ENCODE data around the gene PRKN. TPM values are rescaled to one million over a fixed set of nuclear protein-coding genes. Genes with fewer than 3 reads are reported as not detected.

Gene PRKN
- total and polyA plus RNA-seq, 9 donors: 3.0 to 15.0 (median 9.2) TPM

GRCh38 chr6:161347988-161348627, 1379.5 kb downstream of the PRKN start:
- Histone ChIP-seq H3K9me3 (no peaks in the 10 kb centered on the region), H3K4me3 (no peak overlapping the region), H3K4me1 (ENCODE audit: insufficient read depth) (no peaks in the 10 kb centered on the region), H3K36me3 (no peaks in the 10 kb centered on the region), H3K27me3 (no peaks in the 10 kb centered on the region), H3K27ac (no peak overlapping the region)
- no peak for DNase-seq
- 89 to 95% (median 91%) methylated on average over 12 of the region's 12 CpGs for WGBS, 3 donors
- intact Hi-C loops (cut with DNase I): no loop called here
- TF ChIP-seq CTCF (IDR thresholded peaks at IDR 0.05): no peak
- no peak for TF ChIP-seq POLR2A (IDR thresholded peaks at IDR 0.05)
- no peak for TF ChIP-seq EP300 (IDR thresholded peaks at IDR 0.05)

- no peak for DNase-seq
- intact Hi-C loops (cut with DNase I): no loop called here
- Histone ChIP-seq H3K27ac (no peak overlapping the region), H3K9me3 (no peaks in the 10 kb centered on the region), H3K4me1 (ENCODE audit: insufficient read depth) (no peaks in the 10 kb centered on the region), H3K36me3 (no peaks in the 10 kb centered on the region), H3K27me3 (no peaks in the 10 kb centered on the region), H3K4me3 (no peak overlapping the region)
- 92 to 96% (median 95%) methylated on average over 2 of the region's 2 CpGs for WGBS, 3 donors
- TF ChIP-seq EP300 (IDR thresholded peaks at IDR 0.05) (no peak), CTCF (IDR thresholded peaks at IDR 0.05) (no peak), POLR2A (IDR thresholded peaks at IDR 0.05) (no peak)
Observed at GRCh38 chr6:161347125-161347524, 1380.4 kb downstream of the PRKN start.

- intact Hi-C loops (cut with DNase I): no loop called here
- no peak for TF ChIP-seq CTCF (IDR thresholded peaks at IDR 0.05)
- TF ChIP-seq EP300 (IDR thresholded peaks at IDR 0.05): no peak
- no peak for TF ChIP-seq POLR2A (IDR thresholded peaks at IDR 0.05)
- no peak for DNase-seq
- H3K4me3 ChIP-seq: no peak overlapping the region
- H3K27me3 ChIP-seq: no peaks in the 10 kb centered on the region
- H3K36me3 ChIP-seq: no peaks in the 10 kb centered on the region
- no peaks in the 10 kb centered on the region for H3K4me1 ChIP-seq (ENCODE audit: insufficient read depth)
- no peak overlapping the region for H3K27ac ChIP-seq
- WGBS, 3 donors: 59 to 87% (median 85%) methylated on average over 3 of the region's 3 CpGs
- H3K9me3 ChIP-seq: no peaks in the 10 kb centered on the region
Observed at GRCh38 chr6:161346717-161347116, 1380.8 kb downstream of the PRKN start.

DNA sequence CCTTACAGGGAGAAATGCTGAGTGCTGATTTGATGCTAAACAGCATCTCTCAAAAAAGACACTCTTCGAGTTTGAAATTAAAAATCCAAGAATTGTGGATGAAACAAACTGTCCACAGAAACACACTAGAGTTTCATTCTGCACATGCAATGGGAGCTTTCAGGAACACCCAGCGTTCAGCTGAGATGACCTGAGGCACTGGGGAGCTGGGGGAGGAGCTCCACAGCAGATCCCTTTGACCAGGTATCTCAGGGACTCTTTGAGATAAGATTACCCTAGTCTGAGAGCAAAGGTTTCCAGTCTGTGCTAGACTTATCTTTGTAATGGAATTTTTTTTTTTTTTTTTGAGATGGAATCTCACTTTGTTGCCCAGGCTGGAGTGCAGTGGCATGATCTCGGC, 1382.9 kb downstream of the PRKN start:
- no peak overlapping the region for H3K27ac ChIP-seq
- 71% methylated on average over 3 of the region's 3 CpGs for WGBS, 3 donors

More for the DNA sequence above, 1382.9 kb downstream of the PRKN start:
- DNase-seq: no peak
- no peak for TF ChIP-seq EP300 (IDR thresholded peaks at IDR 0.05)
- no peak for TF ChIP-seq POLR2A (IDR thresholded peaks at IDR 0.05)
- no peak for TF ChIP-seq CTCF (IDR thresholded peaks at IDR 0.05)
- no peaks in the 10 kb centered on the region for H3K36me3 ChIP-seq
- no peak overlapping the region for H3K4me3 ChIP-seq
- no peaks in the 10 kb centered on the region for H3K27me3 ChIP-seq
- intact Hi-C loops (cut with DNase I): no loop called here
- no peaks in the 10 kb centered on the region for H3K4me1 ChIP-seq (ENCODE audit: insufficient read depth)
- H3K9me3 ChIP-seq: no peaks in the 10 kb centered on the region
